ENCODE measurements around the gene OR10H1.
A peak's percentile ranks its signal among the peaks of the same experiment; 100 is the strongest.
"Not testable (repeated sequence)": the region's sequence is repeated elsewhere in the genome, so short reads cannot be mapped to it uniquely, and the experiment has no call there.

Gene OR10H1, protein sequence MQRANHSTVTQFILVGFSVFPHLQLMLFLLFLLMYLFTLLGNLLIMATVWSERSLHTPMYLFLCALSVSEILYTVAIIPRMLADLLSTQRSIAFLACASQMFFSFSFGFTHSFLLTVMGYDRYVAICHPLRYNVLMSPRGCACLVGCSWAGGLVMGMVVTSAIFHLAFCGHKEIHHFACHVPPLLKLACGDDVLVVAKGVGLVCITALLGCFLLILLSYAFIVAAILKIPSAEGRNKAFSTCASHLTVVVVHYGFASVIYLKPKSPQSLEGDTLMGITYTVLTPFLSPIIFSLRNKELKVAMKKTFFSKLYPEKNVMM

DNA sequence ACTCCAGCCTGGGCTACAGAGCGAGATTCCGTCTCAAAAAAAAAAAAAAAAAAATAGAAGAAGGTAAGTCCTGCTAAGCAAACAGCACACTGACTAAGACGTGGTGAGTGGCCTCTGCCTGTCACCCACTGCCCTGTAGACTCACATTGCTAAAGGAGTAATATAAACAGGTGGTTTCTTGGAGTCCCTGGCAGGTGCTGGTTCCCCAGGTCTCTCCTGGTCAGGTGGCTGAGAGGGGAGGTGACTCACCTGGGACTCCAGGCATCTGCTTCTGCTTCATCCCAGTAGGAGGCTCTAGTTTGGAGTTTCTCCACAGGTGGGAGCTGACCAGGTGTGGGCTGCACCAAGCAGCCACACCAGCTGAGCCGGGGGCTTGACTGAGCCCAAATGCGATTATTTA, at the start of gene OR10H1:
Gene OR10H1, minus strand, starts transcription at position 359 of the 400 bp plus-strand sequence. CDS start 7,627 bp downstream, outside the sequence.
- DNase-seq: no peak

DNA sequence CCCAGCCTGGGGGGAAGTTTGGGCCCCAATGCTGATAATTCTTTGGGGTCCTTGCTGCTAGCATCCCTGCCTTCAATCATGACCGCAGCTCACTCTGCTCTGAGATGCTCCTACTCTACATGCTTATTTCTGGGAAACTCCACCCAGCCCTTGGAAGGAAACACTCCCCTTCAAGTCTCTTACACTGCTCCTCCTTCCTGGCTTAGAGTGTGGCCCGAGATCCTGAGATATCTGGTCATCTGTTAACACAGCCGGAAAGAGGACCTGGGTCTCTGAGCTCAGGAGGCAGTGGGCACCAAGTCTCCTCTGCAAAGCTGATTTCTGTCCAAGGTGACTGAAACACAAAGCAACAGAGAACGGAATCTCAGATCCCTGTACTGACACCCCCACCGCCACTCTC, 49.4 kb upstream of the OR10H1 start:
- no peak for DNase-seq

DNA sequence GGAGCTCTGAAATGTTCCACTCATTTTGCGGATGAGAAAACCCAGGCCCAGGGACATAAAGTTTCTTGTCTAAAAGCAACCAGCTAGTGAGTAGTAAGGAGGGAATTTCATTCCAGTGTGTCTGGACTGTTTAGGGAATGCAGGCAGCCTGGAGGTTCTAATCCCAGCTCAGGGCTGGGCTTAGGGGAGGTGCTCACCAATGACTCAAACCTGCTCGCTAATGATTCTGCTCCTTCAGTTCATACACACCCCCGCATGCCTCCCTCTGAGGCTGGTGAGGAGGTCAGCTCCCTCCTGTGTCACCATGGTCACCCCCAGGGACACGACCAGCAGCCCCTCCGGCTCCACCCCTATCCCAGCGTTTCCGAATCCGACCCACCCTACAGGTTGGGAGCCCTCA, 47.8 kb upstream of the OR10H1 start:
- no peak for DNase-seq

DNA sequence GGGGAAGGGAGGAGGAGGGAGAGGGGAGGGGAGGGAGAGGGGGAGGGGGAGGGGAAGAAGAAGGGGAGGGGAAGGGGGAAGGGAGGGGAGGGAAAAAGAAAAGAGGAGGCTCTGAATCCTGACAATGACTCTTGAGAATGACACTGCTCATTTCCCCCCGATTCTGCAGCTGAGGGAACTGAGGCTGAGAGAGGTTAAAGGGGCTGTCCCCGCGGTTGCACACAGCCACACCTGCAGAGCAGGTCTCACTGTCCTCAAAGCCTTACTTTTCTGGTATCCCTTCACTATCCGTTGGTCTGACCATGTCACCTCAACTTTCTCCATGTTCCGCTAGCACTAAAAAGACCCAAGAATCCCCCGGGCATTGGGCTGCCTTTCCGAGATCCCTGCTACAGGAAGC, 47.0 kb upstream of the OR10H1 start:
- DNase-seq: no peak

DNA sequence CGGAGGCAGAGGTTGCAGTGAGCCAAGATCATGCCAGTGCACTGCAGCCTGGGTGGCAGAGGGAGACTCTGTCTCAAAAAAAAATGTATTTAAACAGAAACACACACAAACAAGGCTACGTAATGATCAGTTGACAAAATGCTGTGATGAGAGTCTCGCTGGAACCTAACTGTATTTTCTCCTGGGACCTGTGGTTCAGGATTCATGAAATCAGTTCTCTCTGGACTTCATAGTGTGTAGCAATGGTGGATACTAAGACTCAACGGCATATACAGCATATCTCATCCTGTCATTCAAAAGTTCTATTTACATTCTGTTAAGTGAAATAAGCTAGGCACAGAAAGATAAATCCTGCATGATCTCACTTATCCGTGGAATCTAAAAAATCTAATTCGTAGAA, 45.1 kb upstream of the OR10H1 start:
- DNase-seq: no peak

DNA sequence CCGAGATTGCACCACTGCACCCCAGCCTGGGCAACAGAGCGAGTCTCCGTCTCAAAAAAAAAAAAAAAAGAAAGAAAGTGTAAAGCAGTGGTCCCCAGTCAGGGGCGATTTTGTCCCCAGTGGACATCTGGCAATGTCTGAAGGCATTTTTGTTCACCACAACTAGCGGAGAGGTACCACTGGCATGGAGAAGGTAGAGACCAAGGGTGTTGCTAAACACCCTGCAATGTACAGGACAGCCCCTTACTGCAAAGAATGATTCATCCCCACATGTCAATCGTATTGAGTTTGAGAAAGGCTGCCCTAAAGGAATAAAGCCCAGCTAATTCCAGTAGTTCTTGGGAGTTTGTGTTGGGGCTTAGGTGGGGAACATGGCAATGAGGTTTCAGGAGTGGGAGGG, 43.7 kb upstream of the OR10H1 start:
- no peak for DNase-seq

DNA sequence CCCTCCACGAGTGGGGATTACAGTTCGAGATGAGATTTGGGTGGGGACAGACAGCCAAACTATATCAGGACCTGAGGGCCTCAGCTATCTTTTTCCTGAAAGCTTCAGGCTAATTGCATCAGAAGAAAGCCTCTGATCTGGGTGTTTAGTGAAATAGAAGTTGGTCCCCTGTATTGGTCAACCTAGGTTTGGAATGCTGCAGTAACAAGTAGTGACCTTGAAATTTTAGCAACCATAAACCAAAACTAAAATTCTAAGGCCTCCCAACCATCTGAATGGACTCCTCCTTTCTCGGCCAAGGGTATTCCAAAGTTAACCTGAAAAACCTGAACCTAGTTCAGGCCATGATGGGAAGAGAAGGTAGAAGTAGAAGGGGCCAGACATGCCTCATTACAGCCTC, 34.9 kb upstream of the OR10H1 start:
- DNase-seq: no peak

DNA sequence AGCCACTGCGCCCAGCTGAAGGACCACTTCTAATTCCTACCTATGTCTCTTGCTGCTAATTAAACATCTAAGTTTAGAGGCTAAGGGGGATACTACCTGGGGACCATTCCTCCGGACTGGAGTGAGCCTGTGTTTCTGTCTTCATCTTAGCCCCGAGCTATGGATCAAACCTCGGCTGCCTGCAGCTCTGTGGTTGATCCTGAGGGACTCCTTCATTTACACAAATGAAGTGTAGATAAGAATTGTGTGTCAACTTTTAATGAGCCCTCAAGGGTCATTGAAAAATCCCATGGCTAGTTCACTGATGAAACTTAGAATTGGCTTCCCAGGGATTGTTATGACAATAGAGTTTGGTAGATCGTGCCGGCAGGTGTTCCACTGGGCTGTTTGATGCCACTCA, 31.5 kb upstream of the OR10H1 start:
- no peak for DNase-seq

DNA sequence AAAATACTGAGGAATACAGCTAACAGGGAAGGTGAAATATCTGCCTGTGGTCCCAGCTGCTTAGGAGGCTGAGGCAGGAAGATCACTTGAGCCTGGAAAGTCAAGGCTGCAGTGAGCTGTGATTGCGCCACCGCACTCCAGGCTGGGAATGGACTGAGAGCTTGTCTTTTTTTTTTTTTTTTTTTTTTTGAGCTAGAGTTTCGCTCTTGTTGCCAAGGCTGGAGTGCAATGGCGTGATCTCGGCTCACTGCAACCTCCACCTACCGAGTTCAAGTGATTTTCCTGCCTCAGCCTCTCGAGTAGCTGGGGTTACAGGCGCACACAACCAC, 28.4 kb upstream of the OR10H1 start:
- not testable (repeated sequence) for DNase-seq

DNA sequence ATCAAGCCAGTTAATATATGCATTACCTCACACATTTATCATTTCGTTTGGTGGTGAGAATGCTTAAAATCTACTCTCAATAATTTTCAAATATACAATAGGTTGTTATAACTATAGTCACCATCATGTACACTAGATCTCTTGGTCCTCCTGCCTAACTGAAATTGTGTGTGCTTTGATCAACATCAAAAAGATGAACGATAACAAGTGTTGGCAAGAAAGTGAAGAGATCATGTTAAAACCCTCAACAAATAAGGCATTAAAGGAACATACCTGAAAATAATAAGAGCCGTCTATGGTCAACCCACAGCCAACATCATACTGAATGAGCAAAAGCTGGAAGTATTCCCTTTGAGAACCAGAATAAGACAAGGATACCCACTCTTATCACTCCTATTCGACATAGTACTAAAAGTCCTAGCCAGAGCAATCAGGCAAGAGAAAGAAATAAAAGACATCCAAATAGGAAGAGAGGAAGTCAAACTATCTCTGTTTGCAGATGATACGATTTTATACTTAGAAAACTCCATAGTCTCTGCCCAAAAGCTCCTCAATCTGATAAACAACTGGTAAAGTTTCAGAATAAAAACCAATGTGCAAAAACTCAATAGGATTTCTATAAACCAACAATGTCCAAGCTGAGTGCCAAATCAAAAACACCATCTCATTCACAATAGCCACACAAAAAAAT, 27.9 kb upstream of the OR10H1 start:
- DNase-seq: no peak

DNA sequence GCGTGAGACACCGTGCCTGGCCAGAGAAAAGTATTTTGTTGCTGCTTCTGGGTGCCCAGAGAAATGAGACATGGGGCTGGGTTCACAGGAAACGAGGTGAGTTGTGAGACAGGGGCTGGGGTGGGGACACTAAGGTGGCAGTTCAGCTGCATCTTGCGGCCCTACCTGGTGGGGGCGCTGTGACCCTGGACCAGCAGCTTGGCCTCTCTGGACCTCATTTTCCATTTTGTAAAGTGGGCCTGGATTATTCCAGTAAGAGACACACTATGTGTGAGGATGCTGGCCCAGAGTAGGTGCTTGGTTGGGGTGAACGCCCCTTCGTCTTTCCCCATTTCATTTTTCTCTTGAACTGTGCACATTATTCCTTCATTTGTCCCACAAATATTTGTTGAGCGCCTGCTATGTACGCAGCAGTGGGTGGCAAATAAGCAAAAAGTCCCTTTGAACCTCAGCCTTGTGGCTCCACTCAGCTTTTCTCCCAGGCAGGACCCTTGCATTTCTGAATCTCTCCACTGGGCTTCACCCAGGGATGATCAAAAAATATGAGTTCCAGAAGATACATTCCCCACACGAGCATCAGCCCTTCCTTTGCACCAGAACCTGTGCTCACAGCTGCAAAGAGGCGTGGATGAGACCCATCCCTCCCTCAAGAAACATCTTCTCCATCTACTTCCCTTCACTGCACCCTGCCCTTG, 26.6 kb upstream of the OR10H1 start:
- no peak for DNase-seq

DNA sequence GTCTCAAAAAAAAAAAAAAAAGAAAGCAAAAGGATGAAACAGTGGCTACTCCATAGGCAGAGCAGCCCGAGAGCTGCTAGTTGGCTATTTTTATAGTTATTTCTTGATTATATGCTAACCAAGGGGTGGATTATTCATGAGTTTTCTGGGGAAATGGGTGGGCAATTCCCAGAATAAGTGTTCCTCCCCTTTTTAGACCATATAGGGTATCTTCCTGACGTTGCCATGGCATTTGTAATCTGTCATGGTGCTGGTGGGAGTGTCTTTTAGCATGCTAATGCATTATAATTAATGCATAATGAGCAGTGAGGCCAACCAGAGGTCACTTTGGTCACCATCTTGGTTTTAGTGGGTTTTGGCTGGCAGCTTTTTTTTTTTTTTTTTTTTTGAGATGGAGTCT, 25.4 kb upstream of the OR10H1 start:
- no peak for DNase-seq

DNA sequence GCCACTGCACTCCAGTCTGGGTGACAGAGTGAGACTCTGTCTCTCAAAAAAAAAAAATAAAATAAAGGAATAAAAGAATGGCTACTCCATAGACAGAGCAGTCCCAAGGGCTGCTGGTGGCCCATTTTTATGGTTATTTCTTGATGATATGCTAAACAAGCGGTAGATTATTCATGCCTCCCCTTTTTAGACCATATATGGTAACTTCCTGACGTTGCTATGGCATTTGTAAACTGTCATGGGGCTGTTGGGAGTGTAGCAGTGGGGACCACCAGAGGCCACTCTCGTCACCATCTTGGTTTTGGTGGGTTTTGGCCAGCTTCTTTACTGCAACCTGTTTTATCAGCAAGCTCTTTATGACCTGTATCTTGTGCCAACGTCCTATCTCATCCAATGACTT, 24.4 kb upstream of the OR10H1 start:
- not testable (repeated sequence) for DNase-seq

DNA sequence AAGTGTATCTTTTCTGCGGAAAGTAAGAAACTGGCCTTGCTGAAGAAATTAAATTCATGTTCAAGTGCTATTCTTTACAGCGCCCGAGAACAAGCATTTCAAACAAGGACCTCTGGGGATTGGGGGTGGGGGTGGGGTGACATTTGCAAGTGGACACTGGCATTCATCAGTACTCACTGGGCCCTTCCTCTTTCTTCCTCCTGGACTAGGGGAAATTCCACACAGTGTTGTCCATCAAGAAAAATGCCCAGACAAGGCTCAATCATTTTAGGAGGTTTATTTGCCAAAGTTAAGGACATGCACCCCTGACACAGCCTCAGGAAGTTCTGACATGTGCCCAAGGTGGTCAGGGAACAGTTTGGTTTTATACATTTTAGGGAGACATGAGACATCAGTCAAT, 22.9 kb upstream of the OR10H1 start:
- no peak for DNase-seq

DNA sequence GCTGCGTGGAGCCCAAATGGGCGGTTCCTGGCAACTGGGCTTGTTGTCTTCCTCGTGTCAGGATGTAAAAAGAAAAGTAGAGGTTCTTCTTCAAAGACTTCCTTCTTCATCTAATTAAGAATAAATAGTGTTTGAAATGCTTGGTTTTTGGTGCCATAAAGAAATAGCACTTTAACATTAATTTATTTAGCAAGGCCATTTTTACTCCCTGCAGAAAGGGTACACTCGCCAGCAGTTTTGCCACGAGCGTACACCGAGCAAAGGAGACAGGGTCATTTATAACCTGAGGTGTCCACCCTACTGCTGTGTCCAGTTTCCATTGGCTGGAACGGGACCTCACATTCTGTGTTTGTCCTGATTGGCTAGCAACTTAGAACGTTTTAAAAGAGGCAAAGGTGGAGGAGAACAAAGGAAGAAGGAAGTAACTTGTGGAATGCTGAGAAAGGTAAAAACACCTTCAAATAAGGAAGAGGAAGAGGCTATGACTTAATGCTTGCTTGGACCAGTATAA, 21.8 kb upstream of the OR10H1 start:
- no peak for DNase-seq

DNA sequence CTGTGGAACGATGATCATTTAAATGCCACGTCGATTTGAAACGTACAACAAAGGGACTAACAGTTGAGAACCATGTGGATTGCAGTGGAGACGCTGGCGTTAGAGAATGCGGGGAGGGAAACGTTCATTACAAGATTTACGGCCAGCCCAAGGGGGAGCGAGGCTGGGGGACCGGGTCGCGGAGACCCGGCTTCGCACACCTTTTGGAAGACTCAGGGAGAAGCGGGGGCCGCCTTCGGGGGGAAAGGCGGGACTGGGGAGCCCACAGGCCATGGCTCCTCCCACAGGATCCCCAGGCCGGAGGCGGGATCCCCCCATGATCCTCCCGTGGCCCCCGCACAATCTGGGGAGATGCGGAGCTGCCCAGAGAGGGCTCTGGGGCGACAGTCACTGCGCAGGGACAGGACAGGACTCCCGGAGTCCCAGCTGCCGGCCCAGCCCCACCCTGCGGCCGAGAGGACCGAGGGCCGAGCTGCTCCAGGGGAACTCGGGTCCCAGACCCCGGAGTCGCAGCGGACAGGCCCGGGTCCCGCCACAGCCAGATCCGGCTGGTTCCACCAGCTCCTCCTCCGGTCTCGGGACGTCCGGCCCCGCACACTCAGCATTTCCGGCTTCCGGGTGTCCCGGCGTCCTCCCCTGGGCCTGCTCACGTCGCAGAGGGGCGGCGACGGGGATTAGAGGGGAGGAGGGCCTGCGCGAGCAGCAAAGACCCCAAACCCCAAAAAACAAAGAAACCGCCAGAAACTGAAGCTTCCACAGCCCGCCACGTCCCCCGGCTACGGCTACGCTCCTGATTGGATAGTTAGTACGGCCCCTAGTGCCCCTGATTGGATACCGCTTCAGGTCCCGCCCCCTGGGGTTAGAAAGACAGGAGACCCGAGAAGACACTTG, 21.1 kb upstream of the OR10H1 start:
- peak; percentile 82 for DNase-seq

DNA sequence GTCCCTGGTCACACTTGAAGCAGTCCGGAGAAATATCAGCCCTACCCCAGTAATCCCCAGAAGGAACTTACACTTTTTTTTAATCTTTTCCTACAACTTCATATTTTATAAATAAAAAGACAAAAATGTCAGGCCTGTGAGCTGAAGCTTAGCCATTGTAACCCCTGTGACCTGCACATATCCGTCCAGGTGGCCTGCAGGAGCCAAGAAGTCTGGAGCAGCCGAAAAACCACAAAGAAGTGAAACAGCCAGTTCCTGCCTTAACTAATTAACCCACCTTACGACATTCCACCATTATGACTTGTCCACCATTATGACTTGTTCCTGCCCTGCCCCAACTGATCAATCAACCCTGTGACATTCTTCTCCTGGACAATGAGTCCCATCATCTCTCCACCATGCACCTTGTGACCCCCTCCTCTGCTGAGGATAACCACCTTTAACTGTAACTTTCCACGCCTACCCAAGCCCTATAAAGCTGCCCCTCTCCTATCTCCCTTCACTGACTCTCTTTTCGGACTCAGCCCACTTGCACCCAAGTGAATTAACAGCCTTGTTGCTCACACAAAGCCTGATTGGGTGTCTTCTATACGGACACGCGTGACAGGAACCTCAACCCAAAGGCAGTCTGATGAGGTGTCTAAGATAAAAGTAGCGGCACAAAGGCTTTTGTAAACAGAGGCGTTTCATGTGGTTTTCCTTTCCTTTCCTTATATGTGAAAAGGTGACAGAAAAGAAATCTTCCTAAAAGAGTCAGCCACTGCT, 20.3 kb upstream of the OR10H1 start:
- not testable (repeated sequence) for DNase-seq

DNA sequence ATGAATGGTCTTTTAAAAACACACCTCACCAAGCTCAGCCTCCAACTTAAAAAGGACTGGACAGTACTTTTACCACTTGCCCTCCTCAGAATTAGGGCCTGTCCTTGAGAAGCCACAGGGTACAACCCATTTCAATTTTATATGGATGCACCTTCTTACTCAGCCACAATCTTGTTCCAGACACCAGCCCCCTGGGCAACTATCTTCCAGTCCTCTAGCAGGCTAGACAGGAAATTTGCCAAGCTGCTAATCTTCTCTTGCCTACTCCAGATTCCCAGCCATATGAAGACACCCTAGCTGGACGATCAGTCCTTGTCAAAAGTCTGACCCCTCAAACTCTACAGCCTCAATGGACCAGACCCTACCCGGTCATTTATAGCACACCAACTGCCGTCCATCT, 18.8 kb upstream of the OR10H1 start:
- not testable (repeated sequence) for DNase-seq

DNA sequence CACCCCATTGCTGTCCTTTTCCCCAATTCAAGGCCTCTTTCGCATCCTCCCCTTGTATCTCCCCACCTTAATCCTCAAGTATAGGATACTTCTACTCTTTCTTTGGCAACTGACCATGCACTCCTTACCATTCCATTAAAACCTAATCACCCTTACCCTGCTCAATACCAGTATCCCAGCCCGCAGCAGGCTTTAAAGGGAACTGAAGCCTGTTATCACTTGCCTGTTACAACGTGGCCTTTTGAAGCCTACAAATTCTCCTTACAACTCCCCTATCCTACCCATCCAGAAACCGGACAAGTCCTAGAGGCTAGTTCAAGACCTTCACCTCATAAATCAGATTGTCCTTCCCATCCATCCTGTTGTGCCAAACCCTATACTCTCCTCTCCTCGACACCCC, 16.2 kb upstream of the OR10H1 start:
- DNase-seq: no peak

DNA sequence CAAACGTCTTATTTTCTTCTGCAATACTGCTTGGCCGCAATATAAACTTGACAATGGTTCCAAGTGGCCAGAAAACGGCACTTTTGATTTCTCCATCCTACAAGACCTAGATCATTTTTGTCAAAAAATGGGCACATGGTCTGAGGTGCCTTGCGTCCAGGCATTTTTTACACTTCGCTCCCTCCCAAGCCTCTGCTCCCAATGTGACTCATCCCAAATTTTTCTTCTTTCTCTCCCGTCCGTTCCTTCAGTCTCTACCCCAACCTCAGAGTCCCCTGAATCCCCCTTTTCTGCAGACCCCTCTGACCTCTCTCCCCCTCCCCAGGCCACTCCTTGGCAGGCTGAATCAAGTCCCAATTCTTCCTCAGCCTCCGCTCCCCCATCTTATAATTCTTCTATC, 14.3 kb upstream of the OR10H1 start:
- DNase-seq: no peak

DNA sequence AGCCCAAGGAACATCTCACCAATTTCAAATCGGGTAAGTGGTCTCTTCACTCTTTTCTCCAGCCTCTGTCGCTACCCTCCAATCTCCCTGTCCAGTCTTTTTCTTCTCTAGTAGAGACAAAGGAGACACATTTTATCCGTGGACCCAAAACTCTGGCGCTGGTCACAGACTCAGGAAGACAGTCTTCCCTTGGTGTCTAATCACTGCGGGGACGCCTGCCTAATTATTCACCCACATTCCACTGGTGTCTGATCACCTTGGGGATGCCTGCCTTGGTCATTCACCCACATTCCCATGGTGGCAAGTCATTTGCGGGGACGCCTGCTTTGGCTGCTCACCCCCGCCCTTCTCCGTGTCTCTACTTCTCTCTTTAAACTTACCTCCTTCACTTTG, 13.8 kb upstream of the OR10H1 start:
- DNase-seq: no peak

DNA sequence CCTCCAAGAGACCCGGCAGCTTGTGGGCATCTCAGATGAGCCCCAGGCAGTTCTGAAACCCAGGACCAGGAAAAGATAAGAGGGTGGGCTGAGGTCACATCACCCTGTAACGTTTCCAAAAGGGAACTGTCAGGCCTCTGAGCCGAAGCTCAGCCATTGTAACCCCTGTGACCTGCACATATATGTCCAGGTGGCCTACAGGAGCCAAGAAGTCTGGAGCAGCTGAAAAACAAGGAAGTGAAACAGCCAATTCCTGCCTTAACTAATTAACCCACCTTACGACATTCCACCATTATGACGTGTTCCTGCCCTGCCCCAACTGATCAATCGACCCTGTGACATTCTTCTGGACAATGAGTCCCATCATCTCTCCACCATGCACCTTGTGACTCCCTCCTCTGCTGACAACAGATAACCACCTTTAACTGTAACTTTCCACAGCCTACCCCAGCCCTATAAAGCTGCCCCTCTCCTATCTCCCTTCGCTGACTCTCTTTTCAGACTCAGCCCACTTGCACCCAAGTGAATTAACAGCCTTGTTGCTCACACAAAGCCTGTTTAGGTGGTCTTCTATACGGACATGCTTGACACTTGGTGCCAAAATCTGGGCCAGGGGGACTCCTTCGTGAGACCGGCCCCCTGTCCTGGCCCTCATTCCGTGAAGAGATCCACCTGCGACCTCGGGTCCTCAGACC, 13.3 kb upstream of the OR10H1 start:
- not testable (repeated sequence) for DNase-seq

Measured in NCI-H1092 (cell line).